ENCODE measurements around the gene NAALADL1. TPM values are rescaled to one million over a fixed set of nuclear protein-coding genes. Genes with fewer than 3 reads are reported as not detected.

NAALADL1 gene
- total and polyA plus RNA-seq, 9 of the 15 experiments (the other 6 are each of a cell fraction or from before 2014, with no cell fraction given), result 0.06 to 0.72 (median 0.22) TPM; not detected in 4

GRCh38 chr11:65095974-65096806 is 37.8 kb upstream of the NAALADL1 start, which contains the start of gene VPS51 (continued):
- TF ChIP-seq ATF3 (IDR thresholded peaks at IDR 0.05) (no peak), ATF3 (CRISPR knock-in tag; conservative IDR thresholded peaks at IDR 0.05) (peak; percentile 44; the same call in 1 of the 2 replicates), PTBP1 (IDR thresholded peaks at IDR 0.05; ENCODE audit: low read depth, low read length) (0 out of 2 replicates have a peak, but pooled peaks have one; percentile 60), TARDBP (IDR thresholded peaks at IDR 0.05) (peak; percentile 77), MEF2D (tag; conservative IDR thresholded peaks at IDR 0.05; ENCODE audit: low read depth) (0 out of 2 replicates have a peak, but pooled peaks have one; percentile 53), NELFE (IDR thresholded peaks at IDR 0.05; ENCODE audit: insufficient read depth, insufficient read length) (no peak), TFE3 (CRISPR knock-in tag; IDR thresholded peaks at IDR 0.05) (no peak), E2F3 (CRISPR knock-in tag; IDR thresholded peaks at IDR 0.05) (no peak), HNRNPH1 (optimal IDR thresholded peaks at IDR 0.05; ENCODE audit: low read depth, low read length) (no peak), PKNOX1 (IDR thresholded peaks at IDR 0.05) (peak; percentile 77)
- TF ChIP-seq, protein P1, sequence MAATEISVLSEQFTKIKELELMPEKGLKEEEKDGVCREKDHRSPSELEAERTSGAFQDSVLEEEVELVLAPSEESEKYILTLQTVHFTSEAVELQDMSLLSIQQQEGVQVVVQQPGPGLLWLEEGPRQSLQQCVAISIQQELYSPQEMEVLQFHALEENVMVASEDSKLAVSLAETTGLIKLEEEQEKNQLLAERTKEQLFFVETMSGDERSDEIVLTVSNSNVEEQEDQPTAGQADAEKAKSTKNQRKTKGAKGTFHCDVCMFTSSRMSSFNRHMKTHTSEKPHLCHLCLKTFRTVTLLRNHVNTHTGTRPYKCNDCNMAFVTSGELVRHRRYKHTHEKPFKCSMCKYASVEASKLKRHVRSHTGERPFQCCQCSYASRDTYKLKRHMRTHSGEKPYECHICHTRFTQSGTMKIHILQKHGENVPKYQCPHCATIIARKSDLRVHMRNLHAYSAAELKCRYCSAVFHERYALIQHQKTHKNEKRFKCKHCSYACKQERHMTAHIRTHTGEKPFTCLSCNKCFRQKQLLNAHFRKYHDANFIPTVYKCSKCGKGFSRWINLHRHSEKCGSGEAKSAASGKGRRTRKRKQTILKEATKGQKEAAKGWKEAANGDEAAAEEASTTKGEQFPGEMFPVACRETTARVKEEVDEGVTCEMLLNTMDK (IDR thresholded peaks at IDR 0.05; ENCODE audit: borderline replicate concordance, insufficient read depth, low read depth, low read length, poor library complexity, severe bottlenecking), result no peak
- TF ChIP-seq, protein P2, sequence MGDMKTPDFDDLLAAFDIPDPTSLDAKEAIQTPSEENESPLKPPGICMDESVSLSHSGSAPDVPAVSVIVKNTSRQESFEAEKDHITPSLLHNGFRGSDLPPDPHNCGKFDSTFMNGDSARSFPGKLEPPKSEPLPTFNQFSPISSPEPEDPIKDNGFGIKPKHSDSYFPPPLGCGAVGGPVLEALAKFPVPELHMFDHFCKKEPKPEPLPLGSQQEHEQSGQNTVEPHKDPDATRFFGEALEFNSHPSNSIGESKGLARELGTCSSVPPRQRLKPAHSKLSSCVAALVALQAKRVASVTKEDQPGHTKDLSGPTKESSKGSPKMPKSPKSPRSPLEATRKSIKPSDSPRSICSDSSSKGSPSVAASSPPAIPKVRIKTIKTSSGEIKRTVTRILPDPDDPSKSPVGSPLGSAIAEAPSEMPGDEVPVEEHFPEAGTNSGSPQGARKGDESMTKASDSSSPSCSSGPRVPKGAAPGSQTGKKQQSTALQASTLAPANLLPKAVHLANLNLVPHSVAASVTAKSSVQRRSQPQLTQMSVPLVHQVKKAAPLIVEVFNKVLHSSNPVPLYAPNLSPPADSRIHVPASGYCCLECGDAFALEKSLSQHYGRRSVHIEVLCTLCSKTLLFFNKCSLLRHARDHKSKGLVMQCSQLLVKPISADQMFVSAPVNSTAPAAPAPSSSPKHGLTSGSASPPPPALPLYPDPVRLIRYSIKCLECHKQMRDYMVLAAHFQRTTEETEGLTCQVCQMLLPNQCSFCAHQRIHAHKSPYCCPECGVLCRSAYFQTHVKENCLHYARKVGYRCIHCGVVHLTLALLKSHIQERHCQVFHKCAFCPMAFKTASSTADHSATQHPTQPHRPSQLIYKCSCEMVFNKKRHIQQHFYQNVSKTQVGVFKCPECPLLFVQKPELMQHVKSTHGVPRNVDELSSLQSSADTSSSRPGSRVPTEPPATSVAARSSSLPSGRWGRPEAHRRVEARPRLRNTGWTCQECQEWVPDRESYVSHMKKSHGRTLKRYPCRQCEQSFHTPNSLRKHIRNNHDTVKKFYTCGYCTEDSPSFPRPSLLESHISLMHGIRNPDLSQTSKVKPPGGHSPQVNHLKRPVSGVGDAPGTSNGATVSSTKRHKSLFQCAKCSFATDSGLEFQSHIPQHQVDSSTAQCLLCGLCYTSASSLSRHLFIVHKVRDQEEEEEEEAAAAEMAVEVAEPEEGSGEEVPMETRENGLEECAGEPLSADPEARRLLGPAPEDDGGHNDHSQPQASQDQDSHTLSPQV (IDR thresholded peaks at IDR 0.05), result no peak
- TF ChIP-seq, protein P3, sequence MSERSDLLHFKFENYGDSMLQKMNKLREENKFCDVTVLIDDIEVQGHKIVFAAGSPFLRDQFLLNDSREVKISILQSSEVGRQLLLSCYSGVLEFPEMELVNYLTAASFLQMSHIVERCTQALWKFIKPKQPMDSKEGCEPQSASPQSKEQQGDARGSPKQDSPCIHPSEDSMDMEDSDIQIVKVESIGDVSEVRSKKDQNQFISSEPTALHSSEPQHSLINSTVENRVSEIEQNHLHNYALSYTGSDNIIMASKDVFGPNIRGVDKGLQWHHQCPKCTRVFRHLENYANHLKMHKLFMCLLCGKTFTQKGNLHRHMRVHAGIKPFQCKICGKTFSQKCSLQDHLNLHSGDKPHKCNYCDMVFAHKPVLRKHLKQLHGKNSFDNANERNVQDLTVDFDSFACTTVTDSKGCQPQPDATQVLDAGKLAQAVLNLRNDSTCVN (CRISPR knock-in tag; IDR thresholded peaks at IDR 0.05), result peak; percentile 63; the same call in 1 of the 2 replicates

Data from K562 (cell line).